HCT116 (cell line): ENCODE measurements around the gene GJD2. TPM values are rescaled to one million over a fixed set of nuclear protein-coding genes. Genes with fewer than 3 reads are reported as not detected.

Experiments used
- total RNA-seq: library from RNA; stranded (reverse); gene quantifications from one replicate; pipeline ENCODE4 v1.2.1, GENCODE V29; 2021; ENCODE audit not compliant: unreplicated experiment

GJD2 gene
- total RNA-seq, 1 experiment from 2014 or later: not detected

Other genes starting within 250 kb of the GJD2 start
- 69.9 TPM for gene GOLGA8B, start 171.3 kb downstream of the GJD2 start, total RNA-seq
- gene ACTC1, start 40.6 kb upstream of the GJD2 start, total RNA-seq: not detected
- 30.7 TPM for gene AQR, start 214.7 kb upstream of the GJD2 start, total RNA-seq
- gene ZNF770, start 233.3 kb upstream of the GJD2 start, total RNA-seq: 70.7 TPM